NCI-H748 (cell line): ENCODE results near the gene RAD18.

ENCODE experiments used
- DNase-seq: peaks from one replicate; lab custom pipeline; 2025; ENCODE audit not compliant: unreplicated experiment; lab: John Stamatoyannopoulos, UW

Gene RAD18

GRCh38 chr3:8909160-8909559 lies 54.1 kb downstream of the RAD18 start:
- no peak for DNase-seq

GRCh38 chr3:8903191-8903590 lies 60.1 kb downstream of the RAD18 start:
- DNase-seq: no peak

GRCh38 chr3:8900869-8901268 lies 62.4 kb downstream of the RAD18 start:
- no peak for DNase-seq

GRCh38 chr3:8899876-8900460 lies 63.3 kb downstream of the RAD18 start:
- DNase-seq: no peak

GRCh38 chr3:8895829-8896228 lies 67.4 kb downstream of the RAD18 start:
- no peak for DNase-seq

GRCh38 chr3:8893001-8893400 lies 70.3 kb downstream of the RAD18 start:
- no peak for DNase-seq

- no peak for DNase-seq
These were observed 71.5 kb downstream of the RAD18 start for GRCh38 chr3:8891774-8892173.

- DNase-seq: no peak
These were observed 72.0 kb downstream of the RAD18 start for GRCh38 chr3:8891303-8891702.

- no peak for DNase-seq
These were observed 74.9 kb downstream of the RAD18 start for GRCh38 chr3:8888301-8888915.

GRCh38 chr3:8887435-8888300 lies 75.6 kb downstream of the RAD18 start:
- DNase-seq: no peak

- no peak for DNase-seq
These were observed 76.7 kb downstream of the RAD18 start for GRCh38 chr3:8886546-8886945.

GRCh38 chr3:8885536-8886316 lies 77.5 kb downstream of the RAD18 start:
- peak; percentile 29 for DNase-seq

- DNase-seq: no peak
These were observed 78.5 kb downstream of the RAD18 start for GRCh38 chr3:8884630-8885290.

- no peak for DNase-seq
These were observed 80.6 kb downstream of the RAD18 start for GRCh38 chr3:8882642-8883041.

- DNase-seq: no peak
These were observed 81.1 kb downstream of the RAD18 start for GRCh38 chr3:8882171-8882593.

GRCh38 chr3:8879347-8879944 lies 83.8 kb downstream of the RAD18 start:
- no peak for DNase-seq

- DNase-seq: no peak
These were observed 87.4 kb downstream of the RAD18 start for GRCh38 chr3:8875836-8876235.

GRCh38 chr3:8873740-8874139 lies 89.5 kb downstream of the RAD18 start:
- no peak for DNase-seq

- DNase-seq: no peak
These were observed 91.0 kb downstream of the RAD18 start for GRCh38 chr3:8872261-8872660.

- DNase-seq: no peak
These were observed 92.0 kb downstream of the RAD18 start for GRCh38 chr3:8871306-8871705.
